Panc1 (cell line): ENCODE data around the gene GABRG3.

Experiments
- CTCF ChIP-seq: fragments of 450-650 bp; IDR thresholded peaks from 2 replicates; pipeline ENCODE4 v1.5.1; 2017; ENCODE audit warnings: mild to moderate bottlenecking
- POLR2AphosphoS5 ChIP-seq: IDR thresholded peaks from 2 replicates; pipeline ENCODE4 v1.6.1; 2012; ENCODE audit warnings: mild to moderate bottlenecking, low read depth, low read length, moderate library complexity
- TF ChIP-seq, protein P1 (sequence below), 2 experiments: IDR thresholded peaks; 2 replicates each; pipeline ENCODE4 v1.6.1; 2011 to 2012; ENCODE audit warnings: low read depth in 2 of 2, control low read depth in 1 of 2, low read length in 1 of 2, mild to moderate bottlenecking in 1 of 2, moderate library complexity in 1 of 2; ENCODE audit not compliant: insufficient read depth in 1 of 2

DNA sequence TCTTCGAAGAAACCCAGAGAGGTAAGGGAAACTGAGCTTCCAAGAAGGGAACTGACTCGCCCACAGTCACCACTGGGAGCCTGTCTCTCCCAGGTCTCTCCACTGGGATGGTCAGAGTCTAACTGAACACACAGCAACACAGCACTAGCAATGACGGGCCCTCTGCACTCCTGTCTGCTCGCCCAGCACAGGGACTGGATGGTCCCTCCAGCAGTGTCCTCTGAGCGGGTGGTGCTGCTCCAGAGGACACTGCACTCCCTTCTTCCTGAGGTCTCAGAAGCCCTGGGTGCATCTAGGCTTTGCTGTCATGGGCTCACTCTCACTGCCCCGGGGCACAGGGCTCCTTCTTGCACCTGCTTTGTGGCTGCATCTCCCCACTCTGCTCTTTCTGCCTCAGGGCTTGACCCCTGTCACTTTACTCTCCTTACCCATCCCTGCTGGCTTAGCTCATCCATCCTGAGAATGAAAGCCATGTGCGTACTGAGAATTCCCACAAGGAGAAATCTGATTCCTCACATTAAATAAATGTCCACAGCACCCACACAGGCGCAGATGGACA is 356.6 kb downstream of the GABRG3 start:
- TF ChIP-seq POLR2AphosphoS5 (no peak), CTCF (no peak)
- TF ChIP-seq, protein P1, sequence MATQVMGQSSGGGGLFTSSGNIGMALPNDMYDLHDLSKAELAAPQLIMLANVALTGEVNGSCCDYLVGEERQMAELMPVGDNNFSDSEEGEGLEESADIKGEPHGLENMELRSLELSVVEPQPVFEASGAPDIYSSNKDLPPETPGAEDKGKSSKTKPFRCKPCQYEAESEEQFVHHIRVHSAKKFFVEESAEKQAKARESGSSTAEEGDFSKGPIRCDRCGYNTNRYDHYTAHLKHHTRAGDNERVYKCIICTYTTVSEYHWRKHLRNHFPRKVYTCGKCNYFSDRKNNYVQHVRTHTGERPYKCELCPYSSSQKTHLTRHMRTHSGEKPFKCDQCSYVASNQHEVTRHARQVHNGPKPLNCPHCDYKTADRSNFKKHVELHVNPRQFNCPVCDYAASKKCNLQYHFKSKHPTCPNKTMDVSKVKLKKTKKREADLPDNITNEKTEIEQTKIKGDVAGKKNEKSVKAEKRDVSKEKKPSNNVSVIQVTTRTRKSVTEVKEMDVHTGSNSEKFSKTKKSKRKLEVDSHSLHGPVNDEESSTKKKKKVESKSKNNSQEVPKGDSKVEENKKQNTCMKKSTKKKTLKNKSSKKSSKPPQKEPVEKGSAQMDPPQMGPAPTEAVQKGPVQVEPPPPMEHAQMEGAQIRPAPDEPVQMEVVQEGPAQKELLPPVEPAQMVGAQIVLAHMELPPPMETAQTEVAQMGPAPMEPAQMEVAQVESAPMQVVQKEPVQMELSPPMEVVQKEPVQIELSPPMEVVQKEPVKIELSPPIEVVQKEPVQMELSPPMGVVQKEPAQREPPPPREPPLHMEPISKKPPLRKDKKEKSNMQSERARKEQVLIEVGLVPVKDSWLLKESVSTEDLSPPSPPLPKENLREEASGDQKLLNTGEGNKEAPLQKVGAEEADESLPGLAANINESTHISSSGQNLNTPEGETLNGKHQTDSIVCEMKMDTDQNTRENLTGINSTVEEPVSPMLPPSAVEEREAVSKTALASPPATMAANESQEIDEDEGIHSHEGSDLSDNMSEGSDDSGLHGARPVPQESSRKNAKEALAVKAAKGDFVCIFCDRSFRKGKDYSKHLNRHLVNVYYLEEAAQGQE (IDR thresholded peaks at IDR 0.05; ENCODE audit: insufficient read depth in 1 of 2, low read depth in 2 of 2, low read length in 1 of 2), result no peak
